Keratinocyte (primary cell): ENCODE measurements around the gene STK4. TPM values are rescaled to one million over a fixed set of nuclear protein-coding genes. Genes with fewer than 3 reads are reported as not detected.
A peak's percentile ranks its signal among the peaks of the same experiment; 100 is the strongest.

ENCODE experiments used
- DNase-seq: peaks from one replicate; pipeline ENCODE4 v3.0.0-alpha.2; 2011; ENCODE audit warnings: low read depth, missing footprints, low spot score
- FAIRE-seq: peaks from 2 replicates; lab custom pipeline; 2011; peaks lifted over from hg19 to GRCh38; lab: Jason Lieb, UNC
- H2AFZ ChIP-seq: 2 replicates; pipeline ENCODE4 v1.6.0; 2012; ENCODE audit warnings: low read length, control low read depth, inconsistent platforms; ENCODE audit not compliant: control insufficient read depth
- H3K27ac ChIP-seq: 2 replicates; pipeline ENCODE4 v1.5.1; 2011; ENCODE audit warnings: low read length; ENCODE audit not compliant: control insufficient read depth, insufficient read depth
- H3K27me3 ChIP-seq: 3 replicates; pipeline ENCODE4 v1.6.0; 2011; ENCODE audit warnings: low read length; ENCODE audit not compliant: control insufficient read depth, insufficient read depth; ENCODE audit errors: extremely low read depth
- H3K36me3 ChIP-seq, 2 experiments: 2 replicates in 1 of 2; 3 replicates in 1 of 2; pipeline ENCODE4 v1.5.1; 2011; ENCODE audit warnings: low read length in 2 of 2, mild to moderate bottlenecking in 1 of 2; ENCODE audit not compliant: control insufficient read depth in 2 of 2, insufficient read depth in 2 of 2; ENCODE audit errors: extremely low read depth in 1 of 2
- H3K4me1 ChIP-seq: 3 replicates; pipeline ENCODE4 v1.5.1; 2011; ENCODE audit warnings: low read length; ENCODE audit not compliant: control insufficient read depth, insufficient read depth; ENCODE audit errors: extremely low read depth
- H3K4me2 ChIP-seq: 3 replicates; pipeline ENCODE4 v1.6.0; 2011; ENCODE audit warnings: low read depth, low read length; ENCODE audit not compliant: control insufficient read depth, insufficient read depth; ENCODE audit errors: extremely low read depth
- H3K4me3 ChIP-seq, 3 experiments: fragments of 200-600 bp in 1 of 3; sonication (generic) in 1 of 3; 2 replicates in 2 of 3; 3 replicates in 1 of 3; pipeline ENCODE4 v1.5.1; 2011 to 2016; ENCODE audit warnings: low read length in 3 of 3, mild to moderate bottlenecking in 3 of 3, control low read depth in 2 of 3, inconsistent platforms in 1 of 3, low read depth in 1 of 3, mixed read lengths in 1 of 3, mixed run types in 1 of 3, moderate library complexity in 1 of 3; ENCODE audit not compliant: control insufficient read depth in 2 of 3, insufficient read depth in 2 of 3; ENCODE audit errors: extremely low read depth in 1 of 3
- H3K79me2 ChIP-seq: 2 replicates; pipeline ENCODE4 v1.6.0; 2012; ENCODE audit warnings: low read length; ENCODE audit not compliant: control insufficient read depth, insufficient read depth
- H3K9ac ChIP-seq: 3 replicates; pipeline ENCODE4 v1.6.0; 2011; ENCODE audit warnings: low read length; ENCODE audit not compliant: control insufficient read depth, insufficient read depth; ENCODE audit errors: extremely low read depth
- H3K9me1 ChIP-seq: 3 replicates; pipeline ENCODE4 v1.6.0; 2011; ENCODE audit warnings: low read length; ENCODE audit not compliant: control insufficient read depth, insufficient read depth; ENCODE audit errors: extremely low read depth
- H3K9me3 ChIP-seq: 2 replicates; pipeline ENCODE4 v1.5.1; 2012; ENCODE audit warnings: low read depth, low read length; ENCODE audit not compliant: control insufficient read depth
- H4K20me1 ChIP-seq: 3 replicates; pipeline ENCODE4 v1.6.0; 2011; ENCODE audit warnings: low read length; ENCODE audit not compliant: control insufficient read depth, insufficient read depth; ENCODE audit errors: extremely low read depth
- CTCF ChIP-seq, 3 experiments: IDR thresholded peaks in 1 of 3; conservative IDR thresholded peaks in 1 of 3; optimal IDR thresholded peaks in 1 of 3; 2 replicates in 2 of 3; 3 replicates in 1 of 3; pipeline versions ENCODE3 to v1.5.1; 2011; ENCODE audit warnings: low read length in 3 of 3, mild to moderate bottlenecking in 3 of 3, moderate library complexity in 2 of 3, control low read depth in 1 of 3, inconsistent platforms in 1 of 3; ENCODE audit not compliant: insufficient read depth in 2 of 3; ENCODE audit errors: extremely low read depth in 1 of 3
- EZH2 ChIP-seq: IDR thresholded peaks from one replicate; pipeline ENCODE4 v1.6.1; 2012; ENCODE audit warnings: inconsistent platforms, mild to moderate bottlenecking, low read length, moderate library complexity
- dilution Hi-C: fragments of 300-500 bp; cut with MboI; formaldehyde crosslinking; loops from one replicate; pipeline ENCODE4 v1.7.0; 2020; ENCODE audit warnings: low sequenced_read_pairs; ENCODE audit not compliant: extremely low pct_ligation_motif_present
- polyA plus RNA-seq, 5 experiments: library from polyadenylated mRNA; depleted of rRNA in 3 of 5; stranded (reverse) in 3 of 5; stranded (forward) in 1 of 5; unstranded in 1 of 5; fragments of >200 nt; gene quantifications; 1 replicate in 1 of 5; 2 replicates in 3 of 5; 3 replicates in 1 of 5; pipeline versions ENCODE4 v1.2.1 to v1.2.3, GENCODE V29; 2011 to 2012; ENCODE audit warnings: missing spikeins in 2 of 5, low read depth in 1 of 5, low replicate concordance in 1 of 5

STK4 gene
- polyA plus RNA-seq, 1 donor (not counting 4 experiments of a cell fraction or from before 2014, with no cell fraction given) = 30.5 TPM

DNA sequence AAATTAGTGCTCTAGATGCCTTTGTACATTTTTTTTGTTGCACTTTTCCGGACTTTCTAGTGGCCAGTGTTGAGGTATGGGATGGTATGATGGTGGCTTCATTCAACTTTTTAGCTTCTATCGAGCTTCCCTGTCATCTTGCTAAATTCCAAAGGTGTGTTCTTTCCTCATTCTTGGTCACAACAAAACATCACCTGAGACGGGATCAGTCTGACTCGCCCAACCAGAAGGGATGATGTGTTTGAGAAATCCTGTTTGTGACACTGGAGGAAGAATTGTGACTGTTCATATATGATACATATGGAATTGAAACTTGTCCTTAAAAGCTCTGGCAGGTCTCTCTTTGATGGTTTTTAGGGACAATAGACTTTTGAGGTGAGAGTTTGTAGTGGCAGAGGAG, 100.8 kb downstream of the STK4 start:
- Histone ChIP-seq H3K9ac (no peak overlapping the region), H3K9me3 (no peaks in the 10 kb centered on the region), H3K27me3 (no peaks in the 10 kb centered on the region), H3K4me1 (peaks cover 28% of the 10 kb centered on the region), H3K79me2 (peaks cover 12% of the 10 kb centered on the region), H3K4me2 (peak overlapping the region; percentile 14), H4K20me1 (no peaks in the 10 kb centered on the region), H3K9me1 (no peaks in the 10 kb centered on the region), H3K4me3 (no peak overlapping the region), H3K27ac (peak overlapping the region; percentile 42), H2AFZ (no peak overlapping the region), H3K36me3 (no peaks in the 10 kb centered on the region)
- peak; percentile 51 for FAIRE-seq
- dilution Hi-C loops = no loop called here
- no peak for TF ChIP-seq CTCF (optimal IDR thresholded peaks at IDR 0.05 in 1 of 3, IDR thresholded peaks at IDR 0.05 in 1 of 3, conservative IDR thresholded peaks at IDR 0.05 in 1 of 3; ENCODE audit: extremely low read depth in 1 of 3, insufficient read depth in 2 of 3, low read length in 3 of 3)
- TF ChIP-seq EZH2 = no peak
- no peak for DNase-seq

GRCh38 chr20:45067558-45067957, 101.2 kb downstream of the STK4 start:
- dilution Hi-C loops = no loop called here
- Histone ChIP-seq H2AFZ (no peak overlapping the region), H3K27me3 (no peaks in the 10 kb centered on the region), H4K20me1 (no peaks in the 10 kb centered on the region), H3K36me3 (no peaks in the 10 kb centered on the region), H3K4me2 (peak overlapping the region; percentile 14), H3K9me1 (no peaks in the 10 kb centered on the region), H3K9ac (no peak overlapping the region), H3K4me1 (peaks cover 25% of the 10 kb centered on the region), H3K4me3 (no peak overlapping the region), H3K27ac (peak overlapping the region; percentile 42), H3K9me3 (no peaks in the 10 kb centered on the region), H3K79me2 (peaks cover 12% of the 10 kb centered on the region)
- peak; percentile 73 for FAIRE-seq
- TF ChIP-seq CTCF (optimal IDR thresholded peaks at IDR 0.05 in 1 of 3, IDR thresholded peaks at IDR 0.05 in 1 of 3, conservative IDR thresholded peaks at IDR 0.05 in 1 of 3; ENCODE audit: extremely low read depth in 1 of 3, insufficient read depth in 2 of 3, low read length in 3 of 3) = no peak
- TF ChIP-seq EZH2 = no peak
- peak; percentile 54 for DNase-seq
